HPDE6-E6E7 (cell line): ENCODE results near the gene SP6.
A peak's percentile ranks its signal among the peaks of the same experiment; 100 is the strongest.

ENCODE experiments used
- DNase-seq: peaks from one replicate; pipeline ENCODE4 v3.0.0; 2011; ENCODE audit warnings: missing footprints; ENCODE audit errors: extremely low spot score

The SP6 gene

GRCh38 chr17:47812146-47812920, 38.6 kb downstream of the SP6 start:
- DNase-seq: no peak

DNA sequence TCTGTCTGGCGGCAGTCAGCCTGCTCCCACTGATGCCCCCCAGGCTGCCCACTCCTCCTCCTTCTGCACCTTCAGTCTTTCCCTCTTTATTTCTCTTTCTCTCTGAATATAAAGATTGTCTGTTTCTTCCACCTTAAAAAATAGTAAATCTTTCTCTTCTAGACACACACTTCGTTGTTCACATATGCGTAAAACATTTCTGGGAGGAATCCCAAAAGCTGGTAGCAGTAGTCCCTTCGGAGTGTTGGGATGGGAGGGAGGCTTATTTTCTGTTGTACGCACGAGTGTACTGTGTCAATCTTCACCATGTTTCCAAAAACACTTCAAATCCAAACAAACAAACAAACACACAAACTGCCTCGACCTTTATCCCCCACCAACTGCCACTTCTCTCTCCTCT, 39.3 kb downstream of the SP6 start:
- DNase-seq: no peak

DNA sequence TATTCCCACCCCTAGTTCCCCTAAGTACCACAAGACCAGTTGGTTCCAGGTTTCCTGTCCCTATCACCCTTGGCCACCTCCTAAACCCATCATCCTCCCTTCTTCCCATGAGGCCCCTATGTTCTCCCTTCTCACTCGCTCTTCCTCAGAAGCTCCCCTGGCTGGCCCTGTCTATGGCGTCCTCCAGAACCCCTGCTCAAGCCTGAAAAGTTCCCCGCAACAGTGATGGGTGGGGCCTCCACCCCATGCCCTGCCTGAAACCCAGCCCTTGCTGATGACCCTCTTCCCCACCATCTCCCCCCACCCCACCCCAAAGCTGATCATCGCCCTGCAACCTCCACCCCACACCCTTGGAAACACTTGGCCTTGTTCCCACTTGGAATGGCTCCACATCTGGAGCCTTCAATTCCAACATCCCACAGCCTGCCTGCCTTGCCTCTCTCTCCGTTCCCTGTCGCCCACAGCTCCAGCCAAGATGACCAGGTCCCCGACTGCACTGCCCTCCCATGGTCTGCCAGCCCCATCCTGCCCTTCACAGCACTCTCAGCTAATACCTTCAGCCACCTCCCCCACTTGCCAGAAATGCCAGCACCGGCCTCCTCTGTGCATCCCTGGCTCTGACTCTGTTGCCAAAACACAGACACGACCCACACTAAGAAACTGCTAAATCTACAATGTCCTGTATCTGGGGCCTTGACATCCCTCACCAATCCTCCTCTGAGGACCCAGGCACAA, 39.9 kb downstream of the SP6 start:
- no peak for DNase-seq

GRCh38 chr17:47810200-47810821, 40.7 kb downstream of the SP6 start:
- peak; percentile 91 for DNase-seq

DNA sequence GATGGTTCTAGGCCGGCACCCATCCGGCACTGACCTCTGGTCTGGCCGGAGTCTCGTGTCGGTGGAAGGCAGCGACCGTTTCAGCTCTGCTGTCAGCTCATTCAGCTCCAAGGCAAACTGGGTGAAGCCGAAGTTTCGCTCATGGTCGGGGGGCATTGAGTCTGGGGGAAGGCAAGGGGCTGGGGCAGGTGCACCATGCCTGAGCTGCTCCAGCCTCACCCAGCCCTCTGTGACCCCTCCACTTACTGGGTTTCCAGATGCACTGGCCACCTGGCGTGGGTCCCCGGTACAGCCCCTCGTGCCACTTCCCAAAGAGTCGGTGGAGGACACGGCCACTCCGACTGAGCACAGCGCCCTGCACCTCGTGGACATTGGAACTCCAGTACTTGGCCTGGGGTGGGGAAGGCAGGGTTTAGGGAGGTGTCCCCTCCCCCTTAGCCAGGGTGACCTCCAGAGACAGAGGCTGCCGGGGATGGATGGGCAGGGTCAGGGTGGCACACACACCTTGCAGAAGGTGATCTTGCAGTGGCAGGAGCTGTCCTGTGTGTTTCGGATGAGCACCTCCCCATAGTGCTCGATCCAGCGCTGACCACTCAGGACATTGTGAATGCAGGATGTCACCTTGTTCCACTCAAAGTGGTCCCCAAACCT, 42.0 kb downstream of the SP6 start:
- DNase-seq: no peak

DNA sequence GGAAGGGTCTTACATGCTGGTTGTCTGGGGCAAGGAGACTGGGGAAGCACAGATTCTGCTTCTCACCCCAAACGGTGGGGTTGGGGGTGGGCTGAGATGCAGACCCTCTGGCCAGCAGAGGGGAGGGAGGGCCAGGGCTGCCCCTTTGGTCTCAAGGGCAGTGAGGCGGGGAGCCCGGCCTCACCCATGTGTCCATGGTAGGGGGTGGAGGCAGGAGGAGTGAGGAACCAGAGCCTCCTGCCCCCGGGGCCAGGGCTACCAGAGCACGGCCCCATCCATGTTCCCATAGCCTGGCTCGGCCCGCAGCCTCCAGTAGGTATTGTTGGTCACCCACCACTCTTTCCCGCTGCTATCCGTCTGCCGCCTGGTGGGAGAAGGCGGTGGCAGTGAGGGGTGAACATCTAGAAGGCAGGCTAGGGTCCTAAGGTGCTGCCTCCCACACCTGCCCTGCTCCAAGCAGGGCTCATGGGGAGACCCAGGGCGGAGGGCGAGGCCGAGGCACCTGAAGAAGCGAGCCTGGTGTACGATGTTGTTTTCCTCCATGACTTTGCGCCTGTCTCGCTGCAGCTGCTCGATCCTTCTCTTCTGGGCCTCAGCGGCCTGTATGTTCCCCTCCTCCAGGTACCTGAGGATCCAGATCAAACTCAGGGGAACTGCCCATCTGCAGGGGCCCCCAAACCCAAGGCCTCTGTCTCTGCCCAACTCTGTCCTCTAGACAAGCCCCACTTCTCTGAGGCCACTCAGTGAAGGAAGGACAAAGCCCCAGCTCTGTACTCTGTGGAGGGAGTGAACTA, 42.7 kb downstream of the SP6 start:
- DNase-seq: no peak

GRCh38 chr17:47807421-47807820, 43.5 kb downstream of the SP6 start:
- no peak for DNase-seq

- DNase-seq: no peak
Measured at GRCh38 chr17:47806913-47807255, 44.1 kb downstream of the SP6 start.

GRCh38 chr17:47806026-47806912, 44.7 kb downstream of the SP6 start:
- DNase-seq: no peak

GRCh38 chr17:47804461-47804860, 46.5 kb downstream of the SP6 start:
- no peak for DNase-seq

GRCh38 chr17:47803751-47804150, 47.2 kb downstream of the SP6 start:
- no peak for DNase-seq

GRCh38 chr17:47803201-47803600, 47.8 kb downstream of the SP6 start:
- DNase-seq: no peak

GRCh38 chr17:47802341-47803022, 48.5 kb downstream of the SP6 start:
- DNase-seq: peak; percentile 70

- DNase-seq: no peak
Measured at GRCh38 chr17:47801906-47802305, 49.1 kb downstream of the SP6 start.

DNA sequence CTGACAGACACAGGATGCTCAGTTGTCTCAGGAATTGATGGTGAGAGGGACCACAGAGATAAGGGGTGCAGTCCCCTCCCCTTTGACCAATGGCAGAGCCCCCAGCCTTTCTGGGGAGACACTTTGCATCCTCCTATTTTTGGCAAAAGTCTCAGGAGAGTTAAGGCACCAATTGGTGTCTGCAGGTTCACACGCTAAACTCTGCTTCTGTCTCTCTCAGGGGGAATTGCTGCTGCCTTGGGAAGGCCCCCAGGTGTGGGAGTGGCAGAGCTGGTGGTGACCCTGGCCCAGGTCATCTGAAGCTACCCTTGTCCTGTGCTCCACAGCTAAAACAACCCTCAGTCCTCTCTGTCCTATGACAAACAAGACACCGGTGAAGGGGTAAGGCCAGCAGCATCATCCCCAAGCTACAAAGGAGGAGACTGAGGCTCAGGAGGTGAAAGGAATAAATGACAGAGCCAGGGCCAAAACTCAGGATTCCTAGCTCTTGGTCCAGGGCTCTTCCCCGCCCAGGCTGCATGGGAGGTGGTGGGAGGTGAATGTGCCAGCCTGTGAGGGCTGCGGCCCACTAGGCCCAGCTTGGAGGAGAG, 49.7 kb downstream of the SP6 start:
- DNase-seq: no peak

GRCh38 chr17:47800686-47801085, 50.3 kb downstream of the SP6 start:
- DNase-seq: no peak

- DNase-seq: no peak
Measured at GRCh38 chr17:47797797-47798196, 53.2 kb downstream of the SP6 start.
